ENCODE data around the gene MOSPD3. TPM values are rescaled to one million over a fixed set of nuclear protein-coding genes. Genes with fewer than 3 reads are reported as not detected.

The MOSPD3 gene
- total RNA-seq, 4 donors from 2014 or later: 13.5 to 39.6 (median 18.4) TPM

- Histone ChIP-seq H3K27ac (no peak overlapping the region), H3K4me1 (peaks cover 0 to 2% (median under 1%) of the 10 kb centered on the region in 4 donors), H3K27me3 (no peaks in the 10 kb centered on the region), H3K36me3 (peaks cover 0 to 49% (median 16%) of the 10 kb centered on the region in 4 donors), H3K4me3 (no peak overlapping the region), H3K9me3 (no peaks in the 10 kb centered on the region)
- 95% methylated on average over 14 of the region's 14 CpGs; no CpG with 5 or more reads in 1 of the 2 donors for WGBS, 2 donors (ENCODE audit: low coverage in 1 of 2)
- in situ Hi-C loops (cut with MboI; ENCODE audit: low pct_ligation_motif_present in 1 of 4, low pct_unique_long_range_greater_than_20kb in 1 of 4, low sequenced_read_pairs in 3 of 4): loop anchor here in 1 of 4 donors (25.0 kb wide), 1 partner anchor 110 kb away; the partner anchor contains the start of gene GIGYF1
- no peak for DNase-seq
- TF ChIP-seq EP300 (IDR thresholded peaks at IDR 0.05; ENCODE audit: low read depth): no peak
- TF ChIP-seq POLR2AphosphoS5 (IDR thresholded peaks at IDR 0.05): no peak
- TF ChIP-seq POLR2A (IDR thresholded peaks at IDR 0.05): no peak
- TF ChIP-seq CTCF (IDR thresholded peaks at IDR 0.05): no peak
- intact Hi-C loops (cut with DNase I; ENCODE audit: low total_unique reads): no loop called here
These were observed 34.8 kb upstream of the MOSPD3 start for GRCh38 chr7:100577507-100577906.

GRCh38 chr7:100578246-100579183 lies 33.8 kb upstream of the MOSPD3 start:
- no peaks in the 10 kb centered on the region for H3K27me3 ChIP-seq
- in situ Hi-C loops (cut with MboI; ENCODE audit: low pct_ligation_motif_present in 1 of 4, low pct_unique_long_range_greater_than_20kb in 1 of 4, low sequenced_read_pairs in 3 of 4): loop anchor here in 1 of 4 donors (25.0 kb wide), 1 partner anchor 109 kb away; the partner anchor contains the start of gene GIGYF1
- no peak for DNase-seq
- TF ChIP-seq EP300 (IDR thresholded peaks at IDR 0.05; ENCODE audit: low read depth): no peak
- TF ChIP-seq POLR2AphosphoS5 (IDR thresholded peaks at IDR 0.05): no peak
- TF ChIP-seq POLR2A (IDR thresholded peaks at IDR 0.05): no peak
- no peak for TF ChIP-seq CTCF (IDR thresholded peaks at IDR 0.05)
- intact Hi-C loops (cut with DNase I; ENCODE audit: low total_unique reads): no loop called here
- no peak overlapping the region for H3K4me3 ChIP-seq
- WGBS, 2 donors (ENCODE audit: low coverage in 1 of 2): 91% methylated on average over 28 of the region's 28 CpGs; no CpG with 5 or more reads in 1 of the 2 donors
- no peaks in the 10 kb centered on the region for H3K9me3 ChIP-seq
- peaks cover 0 to 12% (median 9%) of the 10 kb centered on the region in 4 donors for H3K4me1 ChIP-seq
- peaks cover 0 to 49% (median 16%) of the 10 kb centered on the region in 4 donors for H3K36me3 ChIP-seq
- H3K27ac ChIP-seq: no peak overlapping the region

GRCh38 chr7:100580466-100581283 lies 31.7 kb upstream of the MOSPD3 start:
- Histone ChIP-seq H3K27me3 (no peaks in the 10 kb centered on the region), H3K9me3 (no peaks in the 10 kb centered on the region), H3K4me3 (no peak overlapping the region), H3K27ac (no peak overlapping the region), H3K36me3 (peaks cover 0 to 46% (median 16%) of the 10 kb centered on the region in 4 donors), H3K4me1 (peaks cover 9 to 31% (median 27%) of the 10 kb centered on the region in 4 donors)
- 80% methylated on average over 1 to 9 of the region's 11 CpGs for WGBS, 2 donors (ENCODE audit: low coverage in 1 of 2)
- in situ Hi-C loops (cut with MboI; ENCODE audit: low pct_ligation_motif_present in 1 of 4, low pct_unique_long_range_greater_than_20kb in 1 of 4, low sequenced_read_pairs in 3 of 4): loop anchor here in 2 of 4 donors (10.0 to 25.0 kb wide), 2 partner anchors 94 to 107 kb away; partner anchors contain the start of genes GIGYF1 (in 1 of the 2) and GNB2 (in 1 of the 2)
- TF ChIP-seq POLR2A (IDR thresholded peaks at IDR 0.05) (no peak), EP300 (IDR thresholded peaks at IDR 0.05; ENCODE audit: low read depth) (no peak), POLR2AphosphoS5 (IDR thresholded peaks at IDR 0.05) (no peak), CTCF (IDR thresholded peaks at IDR 0.05) (no peak)
- intact Hi-C loops (cut with DNase I; ENCODE audit: low total_unique reads): loop anchor here (5.0 kb wide), 1 partner anchor 92 kb away; the partner anchor contains the start of gene GNB2
- DNase-seq: no peak
